Loucy (cell line): Measurements from ENCODE around the gene FBXO4.
"Not testable (repeated sequence)": the region's sequence is repeated elsewhere in the genome, so short reads cannot be mapped to it uniquely, and the experiment has no call there.

ENCODE experiments used
- H2AFZ ChIP-seq: fragments of 200-600 bp; sonication (generic); 2 replicates; pipeline ENCODE4 v1.6.0; 2016; ENCODE audit warnings: antibody characterized with exemption, mild to moderate bottlenecking, low read length, moderate library complexity
- H3F3A ChIP-seq: fragments of 200-600 bp; 2 replicates; pipeline ENCODE4 v1.6.0; 2016; ENCODE audit warnings: antibody characterized with exemption, low read depth, mild to moderate bottlenecking
- H3K27me3 ChIP-seq: fragments of 200-600 bp; sonication (generic); 2 replicates; pipeline ENCODE4 v1.6.1; 2014; ENCODE audit warnings: low read length, mild to moderate bottlenecking; ENCODE audit not compliant: insufficient read depth, poor library complexity, severe bottlenecking
- H3K36me3 ChIP-seq: fragments of 200-600 bp; sonication (generic); 2 replicates; pipeline ENCODE4 v1.6.1; 2016; ENCODE audit warnings: low read length; ENCODE audit not compliant: insufficient read depth
- H3K4me1 ChIP-seq: fragments of 200-600 bp; sonication (generic); 2 replicates; pipeline ENCODE4 v1.5.1; 2014; ENCODE audit warnings: low read length, mild to moderate bottlenecking; ENCODE audit not compliant: insufficient read depth, poor library complexity, severe bottlenecking
- H3K4me2 ChIP-seq: fragments of 200-600 bp; sonication (generic); 2 replicates; pipeline ENCODE4 v1.6.0; 2014; ENCODE audit warnings: antibody characterized with exemption, low read length, low read depth, mild to moderate bottlenecking; ENCODE audit not compliant: poor library complexity, severe bottlenecking
- H3K4me3 ChIP-seq: fragments of 200-600 bp; sonication (generic); 2 replicates; pipeline ENCODE4 v1.5.1; 2014; ENCODE audit warnings: low read length, mild to moderate bottlenecking, mixed read lengths; ENCODE audit not compliant: poor library complexity, severe bottlenecking
- H3K79me2 ChIP-seq: fragments of 200-600 bp; sonication (generic); 2 replicates; pipeline ENCODE4 v1.6.1; 2014; ENCODE audit warnings: low read length; ENCODE audit not compliant: insufficient read depth
- H3K9ac ChIP-seq: fragments of 200-600 bp; sonication (generic); 2 replicates; pipeline ENCODE4 v1.6.0; 2014; ENCODE audit warnings: mild to moderate bottlenecking, low read depth, low read length, moderate library complexity; ENCODE audit not compliant: poor library complexity, severe bottlenecking
- H3K9me2 ChIP-seq: fragments of 200-600 bp; sonication (generic); replicated peaks from 2 replicates; pipeline ENCODE4 v1.6.1; 2016; ENCODE audit warnings: low read depth, low read length, mixed read lengths
- H3K9me3 ChIP-seq: fragments of 200-600 bp; sonication (generic); 2 replicates; pipeline ENCODE4 v1.6.1; 2014; ENCODE audit warnings: mild to moderate bottlenecking, antibody characterized with exemption, low read length, low read depth; ENCODE audit not compliant: insufficient read depth
- H4K20me1 ChIP-seq: fragments of 200-600 bp; sonication (generic); 2 replicates; pipeline ENCODE4 v1.6.0; 2014; ENCODE audit warnings: antibody characterized with exemption, low read length, mild to moderate bottlenecking; ENCODE audit not compliant: insufficient read depth, poor library complexity, severe bottlenecking
- EZH2phosphoT487 ChIP-seq: fragments of 200-600 bp; IDR thresholded peaks from 2 replicates; pipeline ENCODE4 v1.6.1; 2018; ENCODE audit warnings: antibody characterized with exemption, mild to moderate bottlenecking, moderate library complexity, borderline replicate concordance
- TF ChIP-seq, protein P1 (sequence below): fragments of 200-600 bp; sonication (generic); conservative IDR thresholded peaks from 2 replicates; pipeline ENCODE4 v1.5.1; 2014; ENCODE audit warnings: mild to moderate bottlenecking, antibody characterized with exemption, low read length

The FBXO4 gene

DNA sequence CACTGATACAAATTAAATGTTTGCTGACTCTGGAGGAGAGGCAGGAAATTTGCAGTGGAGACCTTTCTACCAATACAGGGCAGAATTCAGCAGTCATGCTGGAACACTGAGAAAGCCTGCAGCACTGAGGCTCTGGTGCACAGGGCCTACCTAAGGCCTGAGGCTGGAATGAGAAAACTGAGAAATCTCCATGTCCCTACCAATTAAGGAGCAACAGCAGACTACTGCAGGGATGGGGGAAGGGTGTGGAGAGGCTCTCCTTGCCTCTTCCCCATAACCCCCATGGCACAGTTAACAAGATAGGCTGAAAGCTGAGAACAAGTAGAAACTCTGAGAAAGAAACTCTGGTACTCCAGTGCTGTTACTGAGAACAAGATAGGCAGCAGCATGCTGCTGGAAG lies 10.5 kb downstream of the FBXO4 start:
- no peaks in the 10 kb centered on the region for H3F3A ChIP-seq
- TF ChIP-seq, protein P1, sequence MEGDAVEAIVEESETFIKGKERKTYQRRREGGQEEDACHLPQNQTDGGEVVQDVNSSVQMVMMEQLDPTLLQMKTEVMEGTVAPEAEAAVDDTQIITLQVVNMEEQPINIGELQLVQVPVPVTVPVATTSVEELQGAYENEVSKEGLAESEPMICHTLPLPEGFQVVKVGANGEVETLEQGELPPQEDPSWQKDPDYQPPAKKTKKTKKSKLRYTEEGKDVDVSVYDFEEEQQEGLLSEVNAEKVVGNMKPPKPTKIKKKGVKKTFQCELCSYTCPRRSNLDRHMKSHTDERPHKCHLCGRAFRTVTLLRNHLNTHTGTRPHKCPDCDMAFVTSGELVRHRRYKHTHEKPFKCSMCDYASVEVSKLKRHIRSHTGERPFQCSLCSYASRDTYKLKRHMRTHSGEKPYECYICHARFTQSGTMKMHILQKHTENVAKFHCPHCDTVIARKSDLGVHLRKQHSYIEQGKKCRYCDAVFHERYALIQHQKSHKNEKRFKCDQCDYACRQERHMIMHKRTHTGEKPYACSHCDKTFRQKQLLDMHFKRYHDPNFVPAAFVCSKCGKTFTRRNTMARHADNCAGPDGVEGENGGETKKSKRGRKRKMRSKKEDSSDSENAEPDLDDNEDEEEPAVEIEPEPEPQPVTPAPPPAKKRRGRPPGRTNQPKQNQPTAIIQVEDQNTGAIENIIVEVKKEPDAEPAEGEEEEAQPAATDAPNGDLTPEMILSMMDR: no peak
- TF ChIP-seq EZH2phosphoT487: no peak
- no peaks in the 10 kb centered on the region for H3K27me3 ChIP-seq
- H3K4me1 ChIP-seq: no peaks in the 10 kb centered on the region
- H3K9ac ChIP-seq: no peak overlapping the region
- no peaks in the 10 kb centered on the region for H3K36me3 ChIP-seq
- no peaks in the 10 kb centered on the region for H3K9me3 ChIP-seq
- H2AFZ ChIP-seq: no peak overlapping the region
- no peak overlapping the region for H3K4me2 ChIP-seq
- no peak overlapping the region for H3K4me3 ChIP-seq
- H3K9me2 ChIP-seq: no peaks in the 10 kb centered on the region
- H3K79me2 ChIP-seq: no peaks in the 10 kb centered on the region
- no peaks in the 10 kb centered on the region for H4K20me1 ChIP-seq

DNA sequence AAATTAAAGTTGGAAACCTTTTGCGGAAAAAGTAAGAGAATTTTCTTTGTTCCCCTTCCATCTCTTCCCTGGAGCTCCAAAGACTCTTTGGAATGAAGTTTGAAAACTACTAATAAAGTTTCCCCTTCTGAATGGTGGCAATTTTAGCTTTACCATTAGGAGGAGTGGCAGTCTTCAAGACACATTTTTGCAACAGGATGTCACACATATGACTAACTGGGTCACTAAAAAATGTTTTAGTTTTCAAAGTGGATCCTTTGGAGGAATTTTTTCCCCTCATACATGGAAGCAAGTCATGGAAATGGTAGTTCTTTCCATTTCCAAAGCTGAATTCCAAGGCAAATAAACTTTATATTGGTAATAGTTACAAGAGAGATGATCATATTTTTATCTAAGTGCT lies 15.6 kb downstream of the FBXO4 start:
- Histone ChIP-seq H3K4me1 (no peaks in the 10 kb centered on the region), H3K4me2 (no peak overlapping the region), H3K79me2 (no peaks in the 10 kb centered on the region), H3K36me3 (no peaks in the 10 kb centered on the region), H3K27me3 (no peaks in the 10 kb centered on the region), H3K4me3 (no peak overlapping the region), H3F3A (0 out of 2 replicates have a peak, but pooled peaks cover 2% of the 10 kb centered on the region), H4K20me1 (no peaks in the 10 kb centered on the region), H3K9me2 (no peaks in the 10 kb centered on the region), H2AFZ (no peak overlapping the region), H3K9ac (no peak overlapping the region), H3K9me3 (no peaks in the 10 kb centered on the region)
- TF ChIP-seq, protein P1: no peak
- no peak for TF ChIP-seq EZH2phosphoT487

DNA sequence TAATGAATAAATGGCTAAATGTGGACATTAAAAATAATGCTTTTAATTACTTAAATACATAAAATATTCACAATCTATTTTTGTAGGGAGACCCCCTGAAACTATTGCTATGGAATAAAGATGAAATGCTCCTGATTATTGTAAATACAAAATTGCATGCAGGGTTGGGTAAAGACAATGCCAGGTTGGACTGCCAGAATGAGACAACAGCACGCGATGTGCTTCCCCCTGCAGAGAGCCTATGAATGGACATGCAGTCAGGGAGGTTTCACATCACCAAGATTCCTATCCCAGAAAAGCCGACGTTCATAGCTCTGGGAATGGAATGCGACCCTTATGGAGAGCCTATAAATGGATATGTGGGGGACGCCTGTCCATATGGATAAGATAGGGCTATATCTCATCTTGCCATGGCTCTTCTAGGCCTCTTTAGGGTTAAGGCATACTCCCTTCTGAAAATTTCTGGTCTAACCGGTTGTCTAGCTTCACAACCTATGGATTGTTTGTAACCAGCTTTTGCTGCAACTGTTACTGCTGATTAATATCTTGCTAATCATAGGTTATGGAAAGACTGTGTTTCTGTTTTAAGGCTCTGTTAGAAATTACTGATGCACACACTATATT lies 20.4 kb downstream of the FBXO4 start:
- not testable (repeated sequence) for H3K9me3 ChIP-seq, H3K9me2 ChIP-seq, H3K4me1 ChIP-seq, H3K4me3 ChIP-seq, H3K9ac ChIP-seq, H3F3A ChIP-seq, H4K20me1 ChIP-seq, H3K27me3 ChIP-seq, H3K79me2 ChIP-seq, H3K36me3 ChIP-seq, H3K4me2 ChIP-seq, H2AFZ ChIP-seq

DNA sequence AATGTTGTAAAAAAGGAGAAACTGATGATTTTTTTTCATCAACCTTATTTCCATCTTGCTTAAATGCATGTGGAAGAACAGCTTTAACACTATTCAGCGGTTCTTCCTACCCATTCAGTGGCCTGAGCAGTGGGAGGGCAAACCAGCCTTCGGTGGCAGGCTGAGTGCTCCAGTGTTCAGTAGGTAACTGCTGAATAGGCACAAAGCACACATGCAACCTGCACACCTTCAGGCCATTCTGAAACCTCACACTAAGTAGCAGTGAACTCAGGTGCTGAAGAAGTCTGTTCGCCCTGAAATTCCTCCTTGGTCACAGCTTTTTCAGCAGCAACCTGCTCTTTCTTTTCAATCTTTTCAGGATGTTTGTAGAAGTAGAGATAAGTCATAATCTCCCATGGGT lies 26.1 kb downstream of the FBXO4 start:
- no peaks in the 10 kb centered on the region for H3K9me3 ChIP-seq
- no peaks in the 10 kb centered on the region for H3K4me1 ChIP-seq
- H3K27me3 ChIP-seq: no peaks in the 10 kb centered on the region

More for the DNA sequence above, 26.1 kb downstream of the FBXO4 start:
- Histone ChIP-seq H3F3A (no peaks in the 10 kb centered on the region), H3K4me3 (no peak overlapping the region), H3K36me3 (no peaks in the 10 kb centered on the region), H4K20me1 (no peaks in the 10 kb centered on the region), H3K9ac (no peak overlapping the region), H3K4me2 (no peak overlapping the region), H3K9me2 (no peaks in the 10 kb centered on the region), H3K79me2 (no peaks in the 10 kb centered on the region), H2AFZ (no peak overlapping the region)
- TF ChIP-seq, protein P1: no peak
- no peak for TF ChIP-seq EZH2phosphoT487
